AG09319 (cell line): ENCODE data around the gene SALL2.

Source experiments
- DNase-seq: peaks from one replicate; pipeline ENCODE4 v3.0.0-alpha.2; 2010; ENCODE audit warnings: low read depth; ENCODE audit errors: extremely low read depth
- TF ChIP-seq, protein P1 (sequence below): IDR thresholded peaks from 2 replicates; pipeline ENCODE4 v1.5.1; 2011; ENCODE audit warnings: low read depth, mild to moderate bottlenecking, inconsistent platforms, low read length, moderate library complexity

SALL2 gene

DNA sequence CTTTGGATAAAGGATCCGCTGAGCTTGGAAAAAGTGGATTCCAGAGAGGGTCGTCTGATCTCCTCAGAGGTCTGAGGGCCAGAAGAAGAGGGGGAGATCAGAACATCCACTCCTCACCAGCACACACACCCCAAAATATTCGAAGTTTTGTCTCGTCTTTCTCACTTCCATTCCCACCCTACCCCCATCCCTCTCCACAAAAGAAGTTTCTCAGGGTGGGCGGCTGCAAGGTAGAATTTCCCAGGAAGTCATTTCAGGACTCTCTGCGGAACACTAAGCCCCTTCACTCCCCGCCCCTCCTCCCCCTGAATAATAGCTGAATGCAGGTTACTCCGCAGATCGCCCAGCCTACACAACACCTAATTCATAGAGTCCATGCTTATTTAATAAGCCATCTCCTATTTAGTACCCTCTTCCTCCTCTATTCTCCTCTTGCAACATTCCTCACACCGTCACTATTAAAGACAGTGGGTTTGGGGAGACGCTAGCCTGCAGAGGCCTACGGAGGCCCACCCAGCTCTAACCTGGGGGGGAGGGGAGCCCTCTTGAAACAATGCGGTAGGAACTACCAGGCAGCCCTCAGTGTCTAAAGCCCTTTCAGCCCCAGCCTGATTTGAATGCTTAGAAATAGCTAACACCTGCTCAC is 649 bp upstream of the SALL2 start:
- DNase-seq = no peak
- TF ChIP-seq, protein P1, sequence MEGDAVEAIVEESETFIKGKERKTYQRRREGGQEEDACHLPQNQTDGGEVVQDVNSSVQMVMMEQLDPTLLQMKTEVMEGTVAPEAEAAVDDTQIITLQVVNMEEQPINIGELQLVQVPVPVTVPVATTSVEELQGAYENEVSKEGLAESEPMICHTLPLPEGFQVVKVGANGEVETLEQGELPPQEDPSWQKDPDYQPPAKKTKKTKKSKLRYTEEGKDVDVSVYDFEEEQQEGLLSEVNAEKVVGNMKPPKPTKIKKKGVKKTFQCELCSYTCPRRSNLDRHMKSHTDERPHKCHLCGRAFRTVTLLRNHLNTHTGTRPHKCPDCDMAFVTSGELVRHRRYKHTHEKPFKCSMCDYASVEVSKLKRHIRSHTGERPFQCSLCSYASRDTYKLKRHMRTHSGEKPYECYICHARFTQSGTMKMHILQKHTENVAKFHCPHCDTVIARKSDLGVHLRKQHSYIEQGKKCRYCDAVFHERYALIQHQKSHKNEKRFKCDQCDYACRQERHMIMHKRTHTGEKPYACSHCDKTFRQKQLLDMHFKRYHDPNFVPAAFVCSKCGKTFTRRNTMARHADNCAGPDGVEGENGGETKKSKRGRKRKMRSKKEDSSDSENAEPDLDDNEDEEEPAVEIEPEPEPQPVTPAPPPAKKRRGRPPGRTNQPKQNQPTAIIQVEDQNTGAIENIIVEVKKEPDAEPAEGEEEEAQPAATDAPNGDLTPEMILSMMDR = no peak

DNA sequence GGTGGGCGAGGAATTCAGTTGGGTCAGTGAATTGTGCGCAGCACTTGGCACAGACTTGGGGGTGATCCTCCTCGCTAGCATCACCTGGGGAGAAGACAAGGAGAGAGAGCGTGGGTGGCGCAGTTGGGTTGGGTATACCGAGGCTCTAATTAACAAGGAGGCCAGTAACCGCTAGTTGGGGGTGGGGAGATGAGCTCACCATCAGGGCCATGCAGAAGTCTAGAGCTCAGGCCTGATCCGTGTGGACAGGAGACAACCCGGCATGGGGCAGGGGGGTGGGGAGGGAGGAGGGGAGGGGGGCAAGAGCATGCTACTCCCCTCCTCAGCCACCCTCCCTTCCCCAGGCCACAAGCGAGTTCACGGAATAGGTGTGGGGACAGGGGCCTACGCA is 580 bp downstream of the SALL2 start:
- TF ChIP-seq, protein P1 = no peak
- DNase-seq = no peak

DNA sequence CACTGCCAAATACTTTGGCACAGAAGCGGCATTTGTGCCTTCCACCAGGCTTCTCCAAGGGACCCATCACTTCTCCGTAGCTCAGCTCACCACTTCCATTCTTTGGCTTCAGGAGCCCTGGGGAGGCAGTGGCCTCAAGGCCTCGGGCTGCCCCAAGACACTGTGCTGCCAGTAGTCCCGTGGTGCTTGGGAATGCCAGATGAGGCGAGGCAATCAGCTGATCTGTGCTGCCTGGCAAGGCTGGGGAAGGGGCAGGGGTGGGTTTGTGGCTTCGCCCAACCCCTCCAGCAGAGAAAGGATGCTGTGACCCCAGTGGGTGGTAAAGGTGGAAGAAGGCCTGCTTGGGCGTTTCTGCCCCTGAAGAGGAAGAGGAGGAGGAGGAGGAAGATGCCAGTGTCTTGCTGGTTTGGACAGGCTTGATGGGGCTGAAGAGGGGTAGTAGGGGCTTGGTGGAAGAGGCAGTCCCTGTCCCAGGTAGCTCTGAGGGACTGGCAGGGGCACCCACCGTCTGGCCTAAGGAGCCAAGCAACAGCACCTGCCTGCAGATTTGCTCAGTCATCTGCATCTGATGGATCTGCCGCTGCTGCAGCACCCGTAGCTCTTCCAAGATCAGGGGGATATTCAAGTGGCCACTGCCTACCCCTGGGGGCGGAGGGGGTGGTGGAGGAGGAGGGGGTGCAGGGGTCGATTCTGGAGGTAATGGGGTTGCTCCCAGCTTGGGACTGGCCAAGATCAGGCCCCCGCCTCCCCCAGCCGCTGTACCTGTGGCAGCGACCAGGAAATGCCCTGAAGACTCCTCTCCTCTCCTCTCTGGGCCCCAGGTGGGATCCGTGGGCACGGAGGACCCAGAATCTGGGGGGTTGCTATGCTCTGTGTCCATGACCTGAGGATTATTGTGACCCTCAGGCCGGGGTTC is 1.3 kb downstream of the SALL2 start:
- no peak for DNase-seq
- TF ChIP-seq, protein P1 = no peak

DNA sequence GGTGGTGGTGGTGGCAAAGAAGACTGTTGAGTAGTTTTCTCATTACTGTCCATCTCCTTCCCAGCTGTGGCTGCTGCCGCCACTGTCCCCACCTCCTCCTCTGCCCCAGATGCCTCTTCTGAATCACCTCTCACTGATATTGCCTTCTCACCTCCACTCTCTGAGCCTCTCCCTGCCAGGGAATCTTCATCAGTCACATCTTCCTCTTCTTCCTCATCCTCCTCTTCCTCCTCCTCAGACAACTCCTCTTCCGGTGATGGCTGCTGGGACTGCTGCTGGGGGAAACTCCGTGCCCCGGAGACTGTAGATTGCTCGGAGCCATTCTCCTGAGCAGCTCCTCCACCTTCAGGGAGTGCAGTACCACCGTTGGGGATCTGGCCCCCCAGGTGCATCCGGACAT is 2.9 kb downstream of the SALL2 start:
- TF ChIP-seq, protein P1 = no peak
- no peak for DNase-seq

DNA sequence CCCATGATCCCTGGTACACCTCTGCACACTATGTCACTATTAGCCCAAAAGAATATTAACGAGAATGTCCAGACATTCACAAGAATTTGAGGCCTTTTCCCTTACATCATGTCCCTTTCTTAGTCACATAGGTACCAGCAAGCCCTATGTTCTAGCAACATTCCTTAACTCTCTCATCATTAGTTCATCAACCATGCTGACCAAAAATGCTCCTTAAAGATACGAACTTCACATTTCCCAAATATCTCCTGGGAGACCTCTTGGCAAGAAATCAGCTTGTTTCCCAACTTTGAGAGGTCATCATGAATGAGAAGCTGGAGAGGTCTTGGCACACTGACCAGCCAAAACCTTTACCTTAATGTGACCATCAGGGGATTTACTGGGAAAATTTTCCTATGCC is 4.6 kb downstream of the SALL2 start:
- TF ChIP-seq, protein P1 = no peak
- DNase-seq = no peak

DNA sequence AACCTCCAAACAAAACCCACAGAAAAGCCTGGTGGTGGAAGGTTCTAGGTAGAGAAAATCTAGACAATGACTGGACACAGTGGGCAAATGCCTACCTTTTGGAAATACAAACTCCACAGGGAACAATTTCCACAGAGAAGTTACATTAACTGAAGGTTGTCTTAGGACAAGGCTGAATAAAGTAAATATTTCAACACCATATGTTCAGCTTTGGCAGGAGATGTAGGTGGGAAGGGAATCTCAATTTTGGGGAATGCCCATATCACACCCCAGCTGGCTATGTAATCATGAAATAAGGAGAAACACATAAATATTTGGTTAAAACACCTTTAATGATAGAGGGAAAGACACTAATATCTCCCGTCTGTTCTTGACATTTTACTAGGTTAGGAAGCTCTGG is 5.4 kb downstream of the SALL2 start:
- DNase-seq = no peak
- TF ChIP-seq, protein P1 = no peak

DNA sequence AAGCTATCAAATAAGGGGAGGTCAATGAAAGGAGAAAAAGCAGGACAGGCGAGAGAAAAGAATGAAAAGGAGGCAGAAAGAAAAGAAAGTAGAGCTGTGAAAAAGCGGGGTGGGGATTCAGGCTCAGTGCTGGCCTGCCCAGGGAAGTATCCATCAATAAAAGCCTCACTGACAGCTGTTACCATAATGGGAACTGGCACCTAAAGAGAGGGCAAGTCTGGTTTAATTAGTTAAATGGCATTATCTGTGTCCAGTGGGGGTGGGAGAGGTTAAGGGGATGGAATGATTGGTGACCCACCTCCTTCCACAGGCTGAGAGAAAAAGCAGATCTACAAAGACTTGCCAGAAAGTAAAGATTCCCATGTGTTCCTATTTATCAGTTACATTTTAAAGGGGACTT is 7.4 kb downstream of the SALL2 start:
- DNase-seq = no peak
- TF ChIP-seq, protein P1 = no peak
